Epithelial cell of esophagus (primary cell): ENCODE measurements around the gene CATSPERZ.

Experiments
- DNase-seq: peaks from one replicate; pipeline ENCODE4 v3.0.0; 2010; ENCODE audit warnings: low read depth
- H3K4me3 ChIP-seq: 2 replicates; pipeline ENCODE4 v1.5.1; 2011; ENCODE audit warnings: mild to moderate bottlenecking, low read length, control low read depth
- CTCF ChIP-seq: IDR thresholded peaks from 2 replicates; pipeline ENCODE4 v1.5.1; 2011; ENCODE audit warnings: low read depth, mild to moderate bottlenecking, low read length, control low read depth, inconsistent platforms; ENCODE audit not compliant: insufficient read depth; ENCODE audit errors: missing control alignments

CATSPERZ gene

GRCh38 chr11:64259533-64260067 lies 40.6 kb upstream of the CATSPERZ start:
- H3K4me3 ChIP-seq: no peak overlapping the region
- DNase-seq: no peak
- no peak for TF ChIP-seq CTCF

- DNase-seq: no peak
- no peak for TF ChIP-seq CTCF
- H3K4me3 ChIP-seq: no peak overlapping the region
These were observed 39.9 kb upstream of the CATSPERZ start for GRCh38 chr11:64260147-64260708.

DNA sequence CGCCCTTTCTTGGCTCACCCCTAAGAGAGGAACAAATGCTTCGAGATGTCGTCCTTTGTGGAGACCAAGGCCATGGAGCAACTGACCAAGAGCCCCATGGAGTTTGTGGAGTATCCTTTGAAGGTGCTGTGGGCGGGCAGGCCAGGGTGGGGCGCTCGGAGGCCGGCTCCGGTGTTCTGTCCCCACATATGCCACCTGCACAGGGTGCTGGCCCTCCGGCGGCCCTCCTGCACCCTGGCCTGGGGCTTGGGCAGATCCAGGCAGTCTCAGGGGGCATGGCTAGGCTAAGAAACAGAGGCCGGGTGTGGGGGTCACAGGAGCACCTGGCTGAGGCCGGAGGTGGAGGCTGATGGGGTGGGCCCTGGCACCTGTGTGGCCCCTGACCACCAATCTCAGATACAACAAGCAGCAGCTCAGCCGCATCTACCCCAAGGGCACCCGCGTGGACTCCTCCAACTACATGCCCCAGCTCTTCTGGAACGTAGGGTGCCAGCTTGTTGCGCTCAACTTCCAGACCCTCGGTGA lies 38.5 kb upstream of the CATSPERZ start:
- DNase-seq: no peak
- H3K4me3 ChIP-seq: no peak overlapping the region
- no peak for TF ChIP-seq CTCF

DNA sequence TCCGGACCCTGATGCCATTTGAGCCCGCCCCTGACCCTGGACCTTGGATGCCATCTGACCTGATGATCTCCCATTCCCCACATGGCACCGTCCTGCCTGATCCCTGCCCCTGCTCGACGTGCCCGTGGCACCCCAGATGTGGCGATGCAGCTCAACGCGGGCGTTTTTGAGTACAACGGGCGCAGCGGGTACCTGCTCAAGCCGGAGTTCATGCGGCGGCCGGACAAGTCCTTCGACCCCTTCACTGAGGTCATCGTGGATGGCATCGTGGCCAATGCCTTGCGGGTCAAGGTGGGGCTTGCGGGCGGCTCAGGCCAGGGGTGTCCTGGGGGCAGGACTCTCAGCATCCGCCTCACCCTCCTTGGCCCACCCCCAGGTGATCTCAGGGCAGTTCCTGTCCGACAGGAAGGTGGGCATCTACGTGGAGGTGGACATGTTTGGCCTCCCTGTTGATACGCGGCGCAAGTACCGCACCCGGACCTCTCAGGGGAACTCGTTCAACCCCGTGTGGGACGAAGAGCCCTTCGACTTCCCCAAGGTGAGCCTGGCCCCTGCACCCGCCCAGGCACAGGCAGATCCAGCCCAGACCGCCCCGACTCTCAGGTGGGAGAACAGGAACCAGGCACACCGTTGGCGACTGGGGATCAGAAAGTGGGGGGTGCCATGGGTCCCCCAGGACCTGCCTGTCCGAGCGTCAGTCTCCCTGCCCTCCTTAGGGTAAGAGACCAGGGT lies 37.7 kb upstream of the CATSPERZ start:
- H3K4me3 ChIP-seq: no peak overlapping the region
- no peak for DNase-seq
- no peak for TF ChIP-seq CTCF

DNA sequence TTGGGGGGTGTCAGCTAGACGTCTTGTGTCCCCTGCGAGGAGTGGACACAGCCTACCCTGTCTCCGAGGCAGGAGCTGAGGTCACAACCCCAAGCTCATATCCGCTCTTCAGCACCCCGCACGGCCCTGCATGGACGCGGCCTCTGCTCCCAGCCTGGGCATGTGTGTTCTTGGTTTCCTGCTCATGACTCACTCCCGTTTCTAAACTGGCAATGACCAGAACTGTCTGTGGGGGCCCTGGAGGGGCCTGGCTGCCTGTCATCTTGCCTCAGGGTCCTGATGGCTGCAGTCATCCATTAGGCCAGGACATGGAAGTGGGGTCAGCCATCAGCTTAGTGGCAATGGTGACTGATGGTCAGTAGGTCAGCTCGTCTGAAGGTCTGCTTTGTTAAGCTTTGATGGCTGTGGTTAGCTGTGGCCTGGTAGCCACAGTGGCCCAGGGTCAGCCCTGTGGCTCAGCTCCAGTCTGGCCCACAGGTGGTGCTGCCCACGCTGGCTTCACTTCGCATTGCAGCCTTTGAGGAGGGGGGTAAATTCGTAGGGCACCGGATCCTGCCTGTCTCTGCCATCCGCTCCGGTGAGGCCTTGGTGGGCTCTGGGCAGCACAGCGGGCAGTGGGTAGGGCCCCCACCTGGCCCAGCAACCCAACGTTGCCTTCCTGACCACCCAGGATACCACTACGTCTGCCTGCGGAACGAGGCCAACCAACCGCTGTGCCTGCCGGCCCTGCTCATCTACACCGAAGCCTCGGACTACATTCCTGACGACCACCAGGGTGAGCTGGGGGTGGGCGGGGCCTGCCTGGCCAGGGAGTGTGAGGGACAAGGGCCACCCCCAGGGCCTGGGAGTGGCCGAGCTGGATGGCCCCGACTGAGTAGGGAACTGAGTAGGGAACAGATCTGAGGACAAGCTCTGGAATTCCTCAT lies 36.9 kb upstream of the CATSPERZ start:
- H3K4me3 ChIP-seq: no peak overlapping the region
- DNase-seq: peak; percentile 74
- no peak for TF ChIP-seq CTCF

DNA sequence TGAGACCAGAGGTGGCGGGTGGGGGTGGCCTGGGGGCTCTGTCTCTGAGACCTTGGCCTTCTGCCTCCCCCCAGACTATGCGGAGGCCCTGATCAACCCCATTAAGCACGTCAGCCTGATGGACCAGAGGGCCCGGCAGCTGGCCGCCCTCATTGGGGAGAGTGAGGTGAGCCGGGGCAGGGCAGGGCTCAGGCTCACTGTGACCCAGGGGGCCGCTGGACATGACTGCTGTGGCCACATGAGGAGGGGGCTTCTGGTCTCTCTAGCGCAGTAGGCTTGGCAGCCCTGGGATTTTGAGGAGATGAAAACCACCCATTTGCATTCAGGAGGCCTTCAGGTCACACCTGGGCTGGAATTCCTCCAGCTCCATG lies 36.2 kb upstream of the CATSPERZ start:
- no peak for TF ChIP-seq CTCF
- no peak for DNase-seq

More for the DNA sequence above, 36.2 kb upstream of the CATSPERZ start:
- no peak overlapping the region for H3K4me3 ChIP-seq
